ENCODE data around the gene CINP.
"Not testable (repeated sequence)": the region's sequence is repeated elsewhere in the genome, so short reads cannot be mapped to it uniquely, and the experiment has no call there.

CINP gene

DNA sequence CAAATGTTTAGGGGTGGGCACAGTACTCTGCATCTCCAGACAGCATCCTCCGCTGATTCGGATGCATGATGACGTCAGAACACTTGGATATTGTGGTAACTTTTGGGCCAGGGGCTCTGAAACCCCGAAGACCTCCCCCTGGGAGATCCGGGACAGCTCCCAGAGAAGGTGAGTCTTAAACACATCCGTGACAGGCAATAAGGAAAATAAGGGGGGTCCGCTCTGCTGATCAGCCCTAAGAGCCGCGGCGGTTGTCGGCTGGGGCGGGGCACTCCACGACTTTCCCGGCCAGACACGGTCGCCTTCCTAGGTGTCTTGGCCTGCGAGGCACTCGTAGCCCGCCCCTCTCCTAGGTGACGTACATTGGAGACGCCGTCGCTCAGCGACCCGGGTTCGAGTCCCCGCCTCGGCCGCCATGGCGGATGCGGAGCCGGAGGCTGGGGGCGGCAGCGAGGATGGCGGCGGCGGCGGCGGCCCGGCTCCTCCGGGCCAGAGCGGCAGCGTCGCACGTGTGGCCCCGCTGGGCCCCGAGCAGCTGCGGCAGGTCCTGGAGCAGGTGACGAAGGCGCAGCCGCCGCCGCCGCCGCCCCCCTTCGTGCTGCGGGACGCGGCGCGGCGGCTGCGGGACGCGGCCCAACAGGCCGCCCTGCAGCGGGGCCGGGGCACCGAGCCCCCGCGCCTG is 43.2 kb downstream of the CINP start, which contains the start of gene ZNF839:
TSS of gene ZNF839 (plus strand) at position 396 of the 682 bp plus-strand sequence. CDS start at position 416, 20 bp downstream.
- DNase-seq = peak; percentile 89

DNA sequence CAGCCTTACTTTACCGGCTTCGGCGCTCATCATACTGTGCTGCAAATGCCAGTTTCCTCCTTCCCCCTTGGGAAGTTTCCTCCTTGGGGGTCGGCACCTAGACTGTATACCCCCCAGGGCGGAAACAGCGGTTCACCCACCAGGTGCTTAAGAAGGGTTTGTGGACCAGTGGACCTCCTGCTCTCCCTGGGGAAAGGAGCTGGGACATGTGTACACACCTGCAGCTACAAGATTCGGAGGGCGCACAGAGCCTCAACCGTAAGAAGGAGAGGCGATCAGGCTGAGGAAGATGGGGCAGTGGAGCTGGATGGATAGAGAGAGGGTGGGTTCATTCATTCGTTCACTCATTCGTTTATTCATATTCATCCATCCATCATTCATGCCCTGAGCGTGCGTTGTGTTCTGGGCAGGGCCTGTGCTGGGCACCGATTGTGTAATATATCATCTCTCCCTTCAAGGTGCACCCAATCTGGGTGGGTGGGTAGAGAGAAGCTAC is 43.9 kb downstream of the CINP start:
- no peak for DNase-seq

- DNase-seq = peak; percentile 81
These were observed 45.0 kb downstream of the CINP start for GRCh38 chr14:102317564-102318248.

GRCh38 chr14:102316743-102317563 is 45.7 kb downstream of the CINP start:
- DNase-seq = peak; percentile 91

- peak; percentile 69 for DNase-seq
These were observed 46.4 kb downstream of the CINP start for GRCh38 chr14:102316338-102316742.

DNA sequence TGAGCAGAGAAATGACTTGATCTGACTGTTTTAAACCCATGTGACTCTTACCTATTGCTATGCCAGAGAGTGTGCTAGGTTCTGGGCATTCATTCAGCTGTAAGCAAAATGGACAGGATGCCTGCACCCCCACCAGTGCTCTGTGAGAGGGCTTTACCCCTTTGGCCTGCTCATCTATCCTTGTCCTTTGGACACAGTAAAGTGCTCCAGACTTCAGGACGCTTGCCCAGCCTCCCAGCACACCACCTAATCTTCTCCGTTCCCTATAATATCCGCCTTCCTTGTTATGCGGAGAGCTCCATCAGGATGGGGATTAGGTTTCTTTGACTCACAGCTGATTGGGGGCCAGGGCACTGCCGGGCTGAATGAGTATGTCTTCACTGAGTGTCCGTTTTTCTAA is 47.6 kb downstream of the CINP start:
- no peak for DNase-seq

DNA sequence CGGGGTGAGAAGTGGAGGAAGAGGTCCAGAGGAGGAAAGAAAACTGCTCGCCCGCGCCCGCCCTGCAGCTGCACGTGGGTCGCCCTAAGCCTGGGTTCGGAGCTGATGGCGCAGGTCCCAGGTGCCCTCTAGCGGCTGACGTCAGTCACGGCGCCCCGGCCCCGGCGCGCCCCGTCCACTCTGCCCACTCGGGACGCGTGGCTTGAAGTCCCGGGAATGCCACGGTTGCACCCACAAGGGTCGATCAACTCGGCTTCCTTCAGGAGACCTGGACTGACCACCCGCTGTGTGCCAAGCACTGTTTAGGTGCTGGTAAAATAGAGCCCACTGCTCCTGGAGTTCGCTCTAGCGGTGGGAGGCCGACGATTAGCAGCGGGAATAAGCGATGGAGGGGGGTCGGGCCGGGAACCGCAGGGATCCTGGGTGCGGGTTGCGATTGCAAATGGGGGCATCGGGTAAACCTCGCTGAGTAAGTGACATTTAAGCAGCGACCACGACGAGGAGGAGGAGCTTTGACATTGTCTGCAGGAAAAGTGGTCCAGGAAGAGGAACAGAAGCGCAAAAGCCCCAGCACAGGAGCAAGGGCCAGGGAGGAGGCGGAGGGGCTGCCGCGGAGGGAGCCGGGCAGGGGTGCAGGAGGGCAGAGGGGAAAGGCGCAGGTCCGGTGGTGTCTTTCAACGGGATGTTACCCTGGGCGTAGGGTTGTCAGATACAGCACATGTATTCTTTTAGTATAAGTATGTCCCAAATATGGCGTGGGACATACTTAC is 48.3 kb downstream of the CINP start:
- peak; percentile 80 for DNase-seq

DNA sequence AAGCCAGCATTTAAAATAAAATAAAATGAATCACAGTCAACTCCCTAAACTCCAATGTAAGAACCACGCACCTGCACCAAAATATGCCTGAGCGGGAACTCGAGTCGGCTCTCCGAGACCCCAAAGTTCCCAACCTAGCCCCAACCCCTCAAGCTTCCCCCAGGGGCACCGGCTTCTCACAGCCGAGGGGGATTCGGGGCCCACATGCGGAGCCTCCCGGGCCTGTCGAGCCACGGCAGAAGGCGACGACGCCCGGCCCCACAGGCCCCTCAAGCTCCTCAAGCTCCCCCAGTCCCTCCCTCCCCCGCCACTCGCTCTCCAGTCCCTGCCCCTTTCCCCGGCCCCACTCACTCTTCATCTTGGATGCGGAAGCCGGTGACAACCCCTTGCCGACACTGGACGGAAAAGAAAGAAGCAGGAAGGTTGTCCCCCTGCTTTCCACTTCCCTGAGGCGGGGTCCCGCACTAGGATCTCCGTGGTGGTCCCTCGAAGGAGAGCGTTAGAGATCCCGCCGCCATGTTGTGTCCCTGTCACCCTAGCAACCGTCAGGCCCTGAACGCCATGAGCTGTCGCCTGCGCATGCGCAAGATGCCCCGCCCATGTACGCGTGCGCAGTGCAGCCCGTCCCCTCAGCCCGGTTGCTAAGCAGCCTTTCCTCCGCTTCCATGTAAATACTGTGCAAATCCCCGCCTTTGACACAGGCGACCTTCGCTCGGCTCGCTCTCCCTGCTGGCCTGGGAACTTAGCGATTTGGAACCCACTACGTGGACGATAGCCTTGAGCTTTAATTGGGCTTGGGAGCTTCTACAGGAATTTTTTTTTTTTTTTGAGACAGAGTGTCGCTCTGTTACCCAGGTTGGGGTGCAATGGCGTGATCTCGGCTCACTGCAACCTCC is 57.8 kb downstream of the CINP start, which contains the start of gene MOK:
TSS of gene MOK (minus strand) at position 554 of the 896 bp plus-strand sequence. CDS start at position 358, 196 bp downstream.
- peak; percentile 95 for DNase-seq

DNA sequence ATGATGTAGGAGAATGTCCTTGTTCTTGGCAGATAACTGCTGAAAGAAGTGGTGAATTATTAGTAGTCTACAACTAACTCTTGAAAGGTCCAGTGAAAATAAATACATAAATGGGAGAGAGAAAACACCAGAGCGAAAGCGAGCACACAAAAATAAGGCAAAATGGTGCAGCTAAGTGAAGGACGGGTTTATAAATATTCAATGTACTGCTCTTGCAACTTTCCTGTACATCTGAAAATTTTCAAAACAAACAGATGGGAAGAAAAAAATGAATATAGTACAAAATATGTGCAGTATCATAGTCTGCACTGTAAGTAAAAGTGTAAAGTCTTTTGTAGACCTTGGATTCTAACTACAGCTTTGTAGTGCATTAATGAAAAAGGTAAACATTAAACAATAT is 59.0 kb downstream of the CINP start:
- DNase-seq = no peak

GRCh38 chr14:102298303-102299070 is 64.2 kb downstream of the CINP start:
- DNase-seq = not testable (repeated sequence)
